NCI-H1417 treated with DMSO at 0.1 percent for 48 hours (cell line): ENCODE results near the gene KRI1.
"Not testable (repeated sequence)": the region's sequence is repeated elsewhere in the genome, so short reads cannot be mapped to it uniquely, and the experiment has no call there.

ENCODE experiments used
- DNase-seq: peaks from one replicate; lab custom pipeline; 2025; lab: John Stamatoyannopoulos, UW

Gene KRI1

DNA sequence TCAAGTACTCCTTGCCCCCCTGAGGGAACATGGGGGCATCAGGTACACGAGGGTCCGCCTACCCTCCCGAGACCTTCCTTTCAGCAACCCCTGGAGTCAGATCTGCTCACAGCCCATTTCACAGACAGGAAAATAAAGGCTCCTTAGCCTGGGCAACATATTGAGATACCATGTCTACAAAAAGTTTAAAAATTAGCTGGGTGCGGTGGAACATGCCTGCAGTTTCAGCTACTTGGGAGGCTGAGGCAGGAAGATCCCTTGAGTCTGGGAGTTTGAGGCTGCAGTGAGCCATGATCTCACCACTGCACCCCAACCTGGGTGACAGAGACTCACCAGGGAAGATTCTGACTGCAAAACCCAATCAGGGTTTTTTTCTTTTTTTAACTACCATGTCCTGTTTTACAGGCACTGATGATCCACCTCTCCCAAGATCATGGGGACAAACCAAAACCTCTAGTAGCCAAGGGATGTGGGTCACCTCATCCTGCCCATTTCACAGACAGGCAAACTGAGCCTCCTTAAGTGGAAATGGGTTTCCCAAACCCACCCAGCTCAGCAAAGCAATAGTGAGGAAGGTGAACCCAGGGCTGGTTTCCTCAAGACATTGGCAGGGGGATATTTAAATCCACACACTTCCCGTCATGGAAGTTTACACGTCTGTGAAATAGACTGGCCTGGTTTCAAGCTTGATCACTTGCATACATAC, 9.4 kb upstream of the KRI1 start:
- no peak for DNase-seq

DNA sequence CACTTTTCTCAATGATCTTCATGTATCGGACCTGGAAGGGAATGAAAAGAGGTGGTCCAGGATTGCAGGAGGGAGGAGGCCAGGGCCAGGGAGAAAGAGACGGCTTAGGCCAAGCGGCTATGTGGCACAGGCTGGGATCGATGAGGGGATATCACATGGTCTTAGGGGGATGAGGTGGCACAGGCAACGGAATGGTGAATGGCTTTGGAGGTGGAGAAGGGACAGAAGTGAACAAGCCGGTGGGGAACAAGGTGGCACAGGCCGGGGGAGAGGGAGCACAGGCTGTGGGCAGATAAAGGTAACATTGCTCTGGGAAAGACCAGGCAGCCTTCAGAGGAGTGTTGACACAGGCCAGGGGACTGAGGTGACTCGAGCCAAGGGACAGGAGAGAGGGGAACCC, 8.7 kb upstream of the KRI1 start:
- DNase-seq = no peak

- DNase-seq = not testable (repeated sequence)
Measured at GRCh38 chr19:10573793-10574192, 8.0 kb upstream of the KRI1 start.

- DNase-seq = peak; percentile 96
Measured at GRCh38 chr19:10568826-10569651, 3.2 kb upstream of the KRI1 start, which contains the start of gene CDKN2D. Gene CDKN2D, minus strand, starts transcription at chr19:10568979. Its CDS starts 326 bp downstream, at chr19:10568653.

DNA sequence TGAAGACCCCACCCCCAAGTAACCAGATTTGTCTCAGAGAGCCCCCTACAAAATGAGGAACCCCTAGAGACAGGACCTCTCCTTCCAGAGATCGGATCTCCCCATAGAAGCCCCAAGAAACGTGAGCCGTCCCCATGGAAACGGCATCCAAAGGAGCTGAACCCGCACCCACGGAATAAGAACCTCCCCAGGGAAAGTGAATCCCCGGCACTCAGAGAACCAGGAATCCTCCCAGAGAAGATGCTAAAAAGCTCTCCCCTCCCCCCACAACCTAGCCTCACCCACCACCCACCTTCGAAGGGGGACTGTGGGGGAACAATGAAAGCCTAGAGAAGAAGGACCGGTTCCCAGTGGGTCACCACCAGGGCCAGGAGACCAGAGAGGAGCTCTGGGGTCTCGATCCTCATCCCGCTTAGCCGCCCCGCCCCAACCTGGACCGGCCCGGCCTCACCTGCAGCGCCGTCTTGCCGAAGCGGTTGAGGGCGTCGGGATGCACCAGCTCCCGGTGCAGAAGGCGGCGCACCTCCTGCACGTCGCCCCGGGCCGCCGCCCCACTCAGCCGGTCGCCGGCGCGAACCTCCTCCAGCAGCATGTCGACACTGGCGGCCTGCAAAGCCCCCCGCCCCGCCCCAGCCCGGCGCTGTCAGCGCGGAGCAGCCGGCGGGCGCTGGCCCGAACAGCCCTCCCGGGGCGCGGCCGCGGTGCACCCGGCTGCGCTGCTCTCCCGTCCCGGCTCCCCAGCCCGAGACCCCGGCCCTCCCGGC, 2.4 kb upstream of the KRI1 start:
- DNase-seq = no peak

DNA sequence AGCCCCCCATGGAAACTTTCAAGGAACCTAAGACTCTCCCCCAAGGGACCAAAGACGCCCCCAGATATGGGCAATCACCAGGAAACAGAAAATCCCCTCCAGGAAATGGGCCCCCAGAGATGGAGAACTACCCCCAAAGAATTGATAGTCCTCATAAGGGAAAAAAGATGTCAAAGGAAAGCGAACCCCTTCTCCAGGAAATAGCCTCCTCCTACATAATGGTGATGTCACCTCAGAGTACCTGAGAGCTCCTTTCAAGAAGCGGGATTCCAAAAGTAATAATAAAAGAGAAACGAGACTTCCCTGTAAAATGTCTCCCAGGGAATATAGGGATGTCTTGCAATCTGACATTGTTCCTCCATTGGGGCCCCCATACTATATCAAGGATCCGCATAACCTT, 1.8 kb upstream of the KRI1 start:
- no peak for DNase-seq

DNA sequence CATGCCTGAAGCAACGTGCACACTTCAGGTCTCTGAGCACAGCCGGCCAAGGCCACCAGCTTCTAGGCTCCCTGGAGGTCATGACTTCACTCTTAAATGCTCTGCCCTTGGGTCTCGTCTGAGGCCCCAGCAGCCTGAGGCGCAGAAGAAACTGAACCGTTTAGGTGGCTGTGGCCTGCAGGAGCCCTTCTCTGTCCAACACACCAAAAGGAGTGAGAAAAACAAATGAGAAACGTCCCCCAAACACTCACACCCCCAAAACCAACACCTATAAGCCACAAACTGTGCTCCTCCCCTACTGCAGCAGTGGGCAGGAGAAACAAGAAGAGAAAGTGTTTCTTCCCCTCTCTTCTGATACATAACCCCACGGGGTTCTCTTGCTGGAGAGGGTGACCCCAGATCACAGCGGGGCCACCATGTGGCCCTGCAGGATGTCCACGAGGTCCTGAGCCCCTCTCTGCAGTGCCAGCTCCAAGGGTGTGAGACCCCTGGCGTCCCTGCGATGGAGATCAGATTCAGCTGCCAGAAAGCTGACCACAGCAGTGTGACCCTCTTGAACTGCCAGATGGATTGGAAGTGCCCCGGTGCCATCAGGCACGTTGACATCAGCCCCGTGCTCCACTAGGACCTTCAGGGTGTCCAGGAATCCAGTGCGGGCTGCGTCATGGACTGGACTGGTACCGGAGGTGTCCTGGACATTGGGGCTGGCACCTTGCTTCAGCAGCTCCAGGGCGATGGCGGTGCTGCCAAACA, 1.0 kb upstream of the KRI1 start:
- no peak for DNase-seq

- no peak for DNase-seq
Measured at GRCh38 chr19:10566408-10566657, 523 bp upstream of the KRI1 start.

DNA sequence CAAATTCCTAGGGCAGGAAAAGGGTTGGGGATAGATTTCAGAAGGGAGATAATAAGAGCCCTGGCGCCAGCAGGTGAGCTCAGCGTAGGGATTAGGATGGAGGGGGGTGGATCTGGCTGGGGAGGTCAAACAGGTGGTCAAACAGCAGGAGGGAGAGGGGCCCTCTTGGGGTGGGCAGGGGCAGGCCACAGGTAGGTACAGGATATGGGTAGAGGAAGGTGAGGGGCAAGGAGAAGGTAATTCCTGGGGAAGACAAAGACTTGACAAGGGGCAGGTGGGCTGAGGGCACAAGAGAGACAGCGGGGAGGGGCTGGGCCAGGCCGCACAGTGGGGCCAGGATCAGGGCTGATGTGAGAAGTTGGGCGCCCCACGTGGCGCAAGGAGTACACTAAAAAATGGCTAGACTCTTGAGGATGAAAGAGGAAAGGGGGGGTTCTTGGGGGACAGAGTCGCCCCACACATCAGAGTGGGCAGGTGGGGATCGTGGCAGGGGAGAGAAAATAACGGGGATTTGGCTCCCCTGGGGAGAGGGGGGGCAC, 713 bp downstream of the KRI1 start:
- no peak for DNase-seq

DNA sequence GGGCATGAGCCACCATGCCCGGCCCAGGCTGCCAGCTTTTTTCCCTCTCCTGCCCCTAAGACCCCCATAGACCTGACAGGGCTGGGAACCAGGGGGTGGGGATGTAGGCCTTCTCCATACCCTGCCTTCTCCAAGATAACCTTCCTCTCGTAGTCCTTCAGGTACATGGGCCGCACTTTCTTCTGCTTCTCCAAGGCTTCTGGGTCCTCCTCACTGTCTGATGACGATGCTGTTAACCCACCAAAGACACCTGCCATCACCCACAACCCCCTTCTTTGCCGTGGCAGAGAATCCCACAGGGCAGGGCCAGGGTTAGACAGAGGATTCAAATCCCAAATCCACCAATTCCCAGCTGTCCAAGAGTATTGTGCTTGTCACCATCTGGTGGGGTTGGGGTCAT, 3.2 kb downstream of the KRI1 start:
- DNase-seq = no peak

GRCh38 chr19:10560154-10560553, 5.7 kb downstream of the KRI1 start:
- no peak for DNase-seq

DNA sequence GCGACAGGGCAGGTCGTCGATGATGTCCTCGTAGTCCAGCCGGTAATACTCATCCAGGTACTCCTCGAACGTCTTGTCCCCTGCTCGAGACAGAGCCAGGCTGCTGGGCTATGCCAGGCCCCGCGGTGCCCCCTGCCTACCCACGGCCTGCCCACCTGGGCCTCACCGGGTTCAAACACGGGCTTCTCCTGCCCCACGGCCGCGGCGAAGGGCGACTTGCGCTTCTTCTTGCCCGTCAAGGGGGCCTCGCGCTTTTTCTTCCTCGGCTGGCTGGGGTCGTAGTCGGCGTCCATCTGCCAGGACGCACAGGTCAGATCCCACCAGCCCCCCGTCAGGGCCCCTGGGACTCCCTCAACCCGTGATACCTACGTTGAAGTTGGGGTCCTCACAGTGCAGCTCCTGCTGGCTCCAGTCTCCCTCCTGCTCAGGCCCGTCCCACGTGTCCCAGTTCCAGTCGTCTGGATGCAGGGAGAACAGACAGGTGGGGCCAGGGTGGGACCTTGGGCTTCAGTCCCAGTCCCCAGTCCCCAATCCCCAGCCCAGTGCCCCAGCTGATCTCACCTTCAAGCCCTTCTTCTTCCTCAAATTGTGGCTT, 8.1 kb downstream of the KRI1 start:
- no peak for DNase-seq

- DNase-seq = no peak
Measured at GRCh38 chr19:10555610-10555973, 10.2 kb downstream of the KRI1 start.

DNA sequence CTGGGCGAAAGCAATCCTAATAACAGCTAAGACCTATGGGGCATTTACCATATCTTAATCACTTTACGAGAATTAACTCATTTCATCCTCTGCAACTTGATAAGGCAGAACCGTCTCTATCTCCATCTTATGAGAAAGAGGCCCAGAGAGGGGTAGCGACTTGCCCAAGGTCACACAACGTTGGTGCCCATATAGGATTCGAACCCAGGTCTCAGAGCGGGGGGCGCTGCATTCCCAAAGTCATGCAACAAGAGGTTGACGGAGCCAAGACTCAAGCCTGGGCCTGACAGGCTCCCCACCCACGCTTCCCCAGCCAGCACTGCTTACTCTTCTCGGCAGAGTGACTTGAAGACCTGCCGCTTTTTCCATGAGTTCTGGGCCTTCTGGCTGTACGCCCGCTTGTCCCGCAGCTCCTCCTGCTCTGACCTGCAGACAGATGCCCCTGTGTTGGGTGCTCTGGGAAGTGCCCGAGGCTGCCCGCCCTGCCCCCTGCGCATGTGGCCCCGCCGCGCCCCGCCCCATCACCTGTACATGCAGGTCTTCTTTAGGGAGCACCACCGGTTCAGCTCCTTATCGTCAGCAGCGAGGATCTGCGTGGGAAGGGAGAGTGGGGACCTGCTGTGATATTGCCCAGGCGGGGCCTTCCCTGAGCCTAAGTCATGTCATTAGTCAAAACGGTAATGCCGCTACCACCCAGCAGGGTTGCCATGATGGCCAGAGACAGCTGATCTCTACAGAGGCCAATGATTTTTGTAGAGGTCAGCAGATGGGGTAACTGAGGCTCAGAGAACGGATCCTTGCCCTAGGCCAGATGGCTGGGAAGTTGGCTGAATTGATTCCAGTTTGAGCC, 10.8 kb downstream of the KRI1 start:
- DNase-seq = no peak

DNA sequence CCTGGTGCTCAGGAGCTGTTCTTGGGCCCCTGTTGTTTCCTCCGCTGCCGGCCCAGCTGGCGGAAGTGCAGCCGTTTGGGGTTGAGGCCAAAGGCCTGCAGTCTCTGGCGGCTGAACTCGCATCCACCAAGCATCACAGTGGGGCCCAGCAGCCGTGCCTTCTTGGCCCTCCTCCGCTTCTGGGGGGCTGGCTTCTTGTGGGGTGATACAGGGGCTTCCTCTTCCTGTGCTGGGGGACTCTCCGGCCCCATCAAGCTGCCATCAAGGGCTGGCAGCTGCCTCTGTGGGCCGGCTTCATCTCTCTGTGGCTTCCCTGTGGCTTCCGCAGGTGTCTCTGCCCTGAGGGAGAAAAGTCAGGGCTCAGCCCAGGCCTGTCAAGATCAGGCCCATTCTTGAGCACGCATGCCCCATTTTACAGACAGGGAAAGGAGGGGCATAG, 11.8 kb downstream of the KRI1 start:
- DNase-seq = no peak

- DNase-seq = no peak
Measured at GRCh38 chr19:10553087-10553667, 12.6 kb downstream of the KRI1 start.

DNA sequence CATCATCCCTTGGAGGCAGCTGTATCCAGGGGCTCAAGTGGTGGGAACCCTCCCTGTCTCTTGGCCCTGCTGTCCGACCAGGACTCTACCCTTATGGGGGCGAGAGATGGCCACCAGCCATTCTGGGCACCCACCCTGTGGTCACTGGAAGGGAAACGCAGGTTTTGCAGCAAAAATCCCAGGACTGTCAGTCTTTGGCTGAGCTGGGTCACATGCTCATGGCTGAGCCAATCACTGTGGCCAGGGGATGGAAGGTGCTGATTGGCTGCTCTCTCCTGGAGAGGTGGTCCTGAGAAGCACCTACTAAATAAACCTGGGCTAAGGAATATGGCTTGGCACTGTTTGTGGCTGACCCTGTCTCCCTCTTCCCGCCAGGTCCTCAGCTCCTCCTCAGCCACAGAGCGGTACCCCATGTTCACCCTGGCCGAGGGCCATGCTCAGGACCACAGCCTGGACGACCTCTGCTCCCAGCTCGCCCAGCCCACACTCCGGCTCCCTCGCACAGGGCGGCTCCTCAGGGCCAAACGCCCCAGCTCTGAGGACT, 13.2 kb downstream of the KRI1 start:
- DNase-seq = no peak

DNA sequence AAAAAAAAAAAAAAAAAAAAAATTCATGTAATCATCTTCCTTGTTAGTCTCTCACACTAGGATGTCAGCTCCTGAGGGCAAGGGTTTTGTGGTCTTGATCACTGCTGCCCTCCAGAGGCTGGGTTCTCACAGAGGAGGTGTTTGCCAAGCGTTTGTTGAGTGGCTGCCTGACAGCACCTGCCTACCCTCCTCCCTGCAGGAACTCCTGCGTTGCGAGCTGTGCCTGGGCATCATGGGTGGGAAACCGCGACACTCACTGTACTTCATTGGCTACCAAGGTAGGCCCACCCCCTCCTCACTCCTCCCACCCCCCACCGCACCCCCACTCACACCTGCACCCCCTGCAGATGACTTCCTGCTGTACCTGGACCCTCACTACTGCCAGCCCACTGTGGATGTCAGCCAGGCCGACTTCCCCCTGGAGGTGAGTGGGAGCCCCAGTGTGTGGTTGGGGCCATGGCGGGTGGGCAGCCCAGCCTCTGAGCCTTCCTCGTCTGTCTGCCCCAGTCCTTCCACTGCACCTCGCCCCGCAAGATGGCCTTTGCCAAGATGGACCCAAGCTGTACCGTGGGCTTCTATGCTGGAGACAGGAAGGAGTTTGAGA, 14.0 kb downstream of the KRI1 start:
- no peak for DNase-seq

DNA sequence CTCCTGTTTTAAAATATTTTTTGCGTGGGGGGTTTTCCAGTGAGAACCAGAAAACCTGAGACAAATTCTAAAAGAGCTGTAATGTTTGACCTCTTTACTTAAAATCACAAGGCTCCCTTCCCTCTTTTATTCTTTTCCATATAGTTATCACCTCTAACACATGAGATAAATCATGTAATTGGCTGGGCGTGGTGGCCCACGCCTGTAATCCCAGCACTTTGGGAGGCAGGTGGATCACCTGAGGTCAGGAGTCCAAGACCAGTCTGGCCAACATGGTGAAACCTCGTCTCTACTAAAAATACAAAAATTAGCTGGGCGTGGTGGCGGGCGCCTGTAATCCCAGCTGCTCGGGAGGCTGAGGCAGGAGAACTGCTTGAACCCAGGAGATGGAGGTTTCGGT, 14.8 kb downstream of the KRI1 start:
- not testable (repeated sequence) for DNase-seq

DNA sequence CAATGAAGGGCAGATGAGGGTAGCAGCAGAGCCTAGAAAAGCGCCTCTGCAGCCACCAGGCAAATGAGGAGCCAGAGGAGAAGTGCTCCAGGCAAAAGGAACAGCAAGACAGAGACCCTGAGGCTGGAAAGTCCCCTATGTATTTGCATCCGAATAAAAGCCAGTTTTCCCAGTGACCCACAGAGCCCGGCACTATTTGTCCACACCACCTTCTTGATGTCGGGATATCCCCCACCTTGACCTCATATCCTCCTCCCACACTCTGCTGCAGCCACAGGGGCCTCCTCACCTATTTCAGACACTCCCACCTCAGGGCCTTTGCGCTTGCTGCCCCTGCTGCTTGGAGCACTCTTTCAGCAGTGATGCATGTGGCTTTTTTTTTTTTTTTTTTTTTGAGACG, 15.5 kb downstream of the KRI1 start:
- DNase-seq = no peak
